Endothelial cell (in vitro differentiated cells): ENCODE data around the gene PLD4. TPM values are rescaled to one million over a fixed set of nuclear protein-coding genes. Genes with fewer than 3 reads are reported as not detected.
"Not testable (repeated sequence)": the region's sequence is repeated elsewhere in the genome, so short reads cannot be mapped to it uniquely, and the experiment has no call there.

ENCODE experiments used
- DNase-seq: peaks from one replicate; pipeline ENCODE4 v3.0.0; 2021; ENCODE audit warnings: low spot score
- H3K27ac Mint-ChIP-seq: one replicate; pipeline ENCODE4 v1.8.0; 2021; ENCODE audit warnings: mixed read lengths, inconsistent platforms; ENCODE audit not compliant: unreplicated experiment
- H3K27me3 Mint-ChIP-seq: one replicate; pipeline ENCODE4 v1.8.0; 2021; ENCODE audit warnings: mild to moderate bottlenecking, moderate library complexity, mixed read lengths, inconsistent platforms; ENCODE audit not compliant: unreplicated experiment
- H3K36me3 Mint-ChIP-seq: one replicate; pipeline ENCODE4 v1.8.0; 2021; ENCODE audit warnings: mild to moderate bottlenecking, low read depth, mixed read lengths, inconsistent platforms; ENCODE audit not compliant: unreplicated experiment
- H3K4me1 Mint-ChIP-seq: one replicate; pipeline ENCODE4 v1.8.0; 2021; ENCODE audit warnings: mild to moderate bottlenecking, mixed read lengths, inconsistent platforms; ENCODE audit not compliant: unreplicated experiment
- H3K4me3 Mint-ChIP-seq: one replicate; pipeline ENCODE4 v1.8.0; 2021; ENCODE audit warnings: mild to moderate bottlenecking, mixed read lengths, inconsistent platforms; ENCODE audit not compliant: unreplicated experiment
- H3K9me3 Mint-ChIP-seq: one replicate; pipeline ENCODE4 v1.8.0; 2021; ENCODE audit warnings: mixed read lengths, inconsistent platforms; ENCODE audit not compliant: unreplicated experiment
- CTCF ChIP-seq: fragments of 200-600 bp; sonication (generic); IDR thresholded peaks from one replicate; pipeline ENCODE4 v1.5.0; 2021; ENCODE audit warnings: antibody characterized with exemption; ENCODE audit not compliant: unreplicated experiment
- total RNA-seq: library from RNA; stranded (reverse); fragmentation: NEBNext Ultra II Directional; extraction: Animal tissue kit (Norgen Biotek cat#: 25700); gene quantifications from one replicate; pipeline ENCODE4 v1.2.1, GENCODE V29; 2021; ENCODE audit not compliant: unreplicated experiment

Gene PLD4
- total RNA-seq, 1 donor from 2014 or later: 1.3 TPM

GRCh38 chr14:104945266-104945665 is 20.6 kb downstream of the PLD4 start:
- peaks cover 10% of the 10 kb centered on the region for H3K36me3 Mint-ChIP-seq
- H3K27me3 Mint-ChIP-seq, DNase-seq, H3K9me3 Mint-ChIP-seq, H3K4me3 Mint-ChIP-seq, H3K27ac Mint-ChIP-seq, H3K4me1 Mint-ChIP-seq: not testable (repeated sequence)

GRCh38 chr14:104945986-104946965 is 21.6 kb downstream of the PLD4 start:
- H3K27me3 Mint-ChIP-seq, DNase-seq, H3K4me1 Mint-ChIP-seq, H3K36me3 Mint-ChIP-seq, H3K27ac Mint-ChIP-seq, H3K4me3 Mint-ChIP-seq, H3K9me3 Mint-ChIP-seq: not testable (repeated sequence)

GRCh38 chr14:104947201-104947600 is 22.5 kb downstream of the PLD4 start:
- H3K4me3 Mint-ChIP-seq: peak overlapping the region; percentile 11
- H3K27me3 Mint-ChIP-seq, H3K9me3 Mint-ChIP-seq, H3K27ac Mint-ChIP-seq, H3K36me3 Mint-ChIP-seq, DNase-seq, H3K4me1 Mint-ChIP-seq: not testable (repeated sequence)

GRCh38 chr14:104947881-104948735 is 23.4 kb downstream of the PLD4 start:
- H3K27ac Mint-ChIP-seq, H3K36me3 Mint-ChIP-seq, DNase-seq, H3K4me1 Mint-ChIP-seq, H3K9me3 Mint-ChIP-seq, H3K27me3 Mint-ChIP-seq: not testable (repeated sequence)
- H3K4me3 Mint-ChIP-seq: peak overlapping the region; percentile 11

- H3K27me3 Mint-ChIP-seq: peaks cover 4% of the 10 kb centered on the region
- no peaks in the 10 kb centered on the region for H3K4me1 Mint-ChIP-seq
- peaks cover 13% of the 10 kb centered on the region for H3K36me3 Mint-ChIP-seq
- TF ChIP-seq CTCF: no peak
- H3K9me3 Mint-ChIP-seq: no peaks in the 10 kb centered on the region
- no peak for DNase-seq
- H3K4me3 Mint-ChIP-seq: no peak overlapping the region
- H3K27ac Mint-ChIP-seq: no peak overlapping the region
Observed at GRCh38 chr14:104948736-104949031, 24.0 kb downstream of the PLD4 start.

- not testable (repeated sequence) for H3K27me3 Mint-ChIP-seq, H3K4me1 Mint-ChIP-seq, DNase-seq, H3K4me3 Mint-ChIP-seq, H3K9me3 Mint-ChIP-seq, H3K27ac Mint-ChIP-seq
- H3K36me3 Mint-ChIP-seq: peaks cover 20% of the 10 kb centered on the region
Observed at GRCh38 chr14:104949406-104949955, 24.8 kb downstream of the PLD4 start.

- H3K36me3 Mint-ChIP-seq: peaks cover 24% of the 10 kb centered on the region
- no peaks in the 10 kb centered on the region for H3K4me1 Mint-ChIP-seq
- H3K27me3 Mint-ChIP-seq: peaks cover 6% of the 10 kb centered on the region
- H3K9me3 Mint-ChIP-seq: no peaks in the 10 kb centered on the region
- DNase-seq: no peak
- no peak overlapping the region for H3K4me3 Mint-ChIP-seq
- TF ChIP-seq CTCF: no peak
- H3K27ac Mint-ChIP-seq: no peak overlapping the region
Observed at GRCh38 chr14:104950021-104950420, 25.3 kb downstream of the PLD4 start.

- H3K9me3 Mint-ChIP-seq, H3K27me3 Mint-ChIP-seq, H3K4me3 Mint-ChIP-seq, DNase-seq, H3K4me1 Mint-ChIP-seq, H3K27ac Mint-ChIP-seq: not testable (repeated sequence)
- peaks cover 24% of the 10 kb centered on the region for H3K36me3 Mint-ChIP-seq
Observed at GRCh38 chr14:104950701-104951100, 26.0 kb downstream of the PLD4 start.

- not testable (repeated sequence) for H3K4me1 Mint-ChIP-seq
Observed at GRCh38 chr14:104951863-104952657, 27.4 kb downstream of the PLD4 start.

More at GRCh38 chr14:104951863-104952657, 27.4 kb downstream of the PLD4 start:
- DNase-seq, H3K27ac Mint-ChIP-seq, H3K9me3 Mint-ChIP-seq, H3K4me3 Mint-ChIP-seq: not testable (repeated sequence)
- peaks cover 11% of the 10 kb centered on the region for H3K27me3 Mint-ChIP-seq
- peaks cover 24% of the 10 kb centered on the region for H3K36me3 Mint-ChIP-seq
